HCT116 (cell line): ENCODE results near the gene GOLGA1. TPM values are rescaled to one million over a fixed set of nuclear protein-coding genes. Genes with fewer than 3 reads are reported as not detected.

Experiments used
- ATAC-seq: fragments of 200-7000 bp; cut with Tn5 transposase; 2 replicates; pipeline ENCODE4 v1.9.1; 2020; ENCODE audit warnings: mild to moderate bottlenecking, moderate library complexity
- BruUV-seq: library from RNA; stranded (reverse); fragments of 400-500 nt; replicated peaks from 2 replicates; lab custom pipeline; 2021; lab: Mats Ljungman, UMichigan
- CTCF ChIA-PET: fragments of 300-600 bp; sonication (Branson Sonifier 250); formaldehyde crosslinking; loops from one replicate; lab custom pipeline; 2021; ENCODE audit warnings: antibody characterized with exemption; lab: Charles Lee
- POLR2A ChIA-PET: fragments of 300-600, 350-600 bp; sonication (Branson Sonifier 250); formaldehyde crosslinking; loops from one replicate; lab custom pipeline; 2021; ENCODE audit warnings: antibody characterized with exemption; lab: Charles Lee
- RAD21 ChIA-PET, 2 experiments: fragments of 300-600 bp; sonication (Branson Sonifier 250); formaldehyde crosslinking; loops; one replicate each; lab custom pipeline; 2023; ENCODE audit warnings: low total read pairs in 2 of 2; ENCODE audit not compliant: uncharacterized antibody in 2 of 2, unreplicated experiment in 2 of 2, low non-redundant PET in 1 of 2; lab: Charles Lee
- DNase-seq: peaks from one replicate; pipeline ENCODE4 v3.0.0-alpha.2; 2010; ENCODE audit warnings: low read depth, low spot score
- H2AFZ ChIP-seq: fragments of 200-600 bp; shearing (Covaris generic), sonication (generic); 2 replicates; pipeline ENCODE4 v1.6.1; 2017; ENCODE audit warnings: low read depth, mixed run types, mixed read lengths, antibody characterized with exemption, low read length; ENCODE audit not compliant: poor library complexity, severe bottlenecking
- H3K27ac ChIP-seq: 2 replicates; pipeline ENCODE4 v1.5.1; 2012; ENCODE audit warnings: low read depth, low read length
- H3K27me3 ChIP-seq: fragments of 200-600 bp; sonication (generic); 2 replicates; pipeline ENCODE4 v1.6.1; 2016; ENCODE audit warnings: mixed run types, low read length, mixed read lengths; ENCODE audit not compliant: insufficient read depth
- H3K36me3 ChIP-seq, 2 experiments: fragments of 200-500 bp in 1 of 2; fragments of 200-600 bp in 1 of 2; sonication (Bioruptor generic) in 1 of 2; sonication (generic) in 1 of 2; 2 replicates each; pipeline versions ENCODE4 v1.5.1 to v1.6.1; 2014 to 2016; ENCODE audit warnings: low read length in 2 of 2, inconsistent platforms in 1 of 2, mixed read lengths in 1 of 2, mixed run types in 1 of 2; ENCODE audit not compliant: insufficient read depth in 2 of 2, control insufficient read depth in 1 of 2
- H3K4me1 ChIP-seq, 2 experiments: fragments of 200-600 bp in 1 of 2; sonication (generic) in 1 of 2; 2 replicates each; pipeline versions ENCODE4 v1.5.1 to v1.6.1; 2012 to 2017; ENCODE audit warnings: low read length in 2 of 2, inconsistent platforms in 1 of 2, mild to moderate bottlenecking in 1 of 2, mixed read lengths in 1 of 2, mixed run types in 1 of 2, moderate library complexity in 1 of 2; ENCODE audit not compliant: insufficient read depth in 2 of 2, control insufficient read depth in 1 of 2
- H3K4me2 ChIP-seq: fragments of 200-600 bp; sonication (generic); 2 replicates; pipeline ENCODE4 v1.6.1; 2017; ENCODE audit warnings: mixed run types, low read length, mixed read lengths
- H3K4me3 ChIP-seq, 2 experiments: fragments of 200-600 bp in 1 of 2; sonication (generic) in 1 of 2; replicated peaks in 1 of 2; 2 replicates each; pipeline ENCODE4 v1.5.1; 2011 to 2016; ENCODE audit warnings: low read length in 2 of 2, control low read depth in 1 of 2, low read depth in 1 of 2, mild to moderate bottlenecking in 1 of 2, mixed read lengths in 1 of 2, mixed run types in 1 of 2
- H3K79me2 ChIP-seq: fragments of 200-600 bp; sonication (generic); 2 replicates; pipeline ENCODE4 v1.6.1; 2017; ENCODE audit warnings: mild to moderate bottlenecking, mixed run types, low read length, moderate library complexity, mixed read lengths; ENCODE audit not compliant: insufficient read depth
- H3K9ac ChIP-seq: fragments of 200-600 bp; sonication (generic); 2 replicates; pipeline ENCODE4 v1.6.1; 2016; ENCODE audit warnings: low read length, mixed read lengths
- H3K9me2 ChIP-seq: fragments of 200-600 bp; sonication (generic), shearing (Covaris generic); 2 replicates; pipeline ENCODE4 v1.6.1; 2017; ENCODE audit warnings: mixed run types, mild to moderate bottlenecking, moderate library complexity; ENCODE audit not compliant: insufficient read depth
- H3K9me3 ChIP-seq, 2 experiments: fragments of 200-500 bp in 1 of 2; fragments of 200-600 bp in 1 of 2; sonication (Bioruptor generic) in 1 of 2; sonication (generic) in 1 of 2; 2 replicates each; pipeline ENCODE4 v1.6.1; 2014 to 2017; ENCODE audit warnings: low read length in 2 of 2, mixed read lengths in 2 of 2, inconsistent platforms in 1 of 2, low read depth in 1 of 2, mild to moderate bottlenecking in 1 of 2, mixed run types in 1 of 2, moderate library complexity in 1 of 2; ENCODE audit not compliant: control insufficient read depth in 1 of 2, insufficient read depth in 1 of 2
- H4K20me1 ChIP-seq: fragments of 200-600 bp; sonication (generic), shearing (Covaris generic); 2 replicates; pipeline ENCODE4 v1.6.1; 2017; ENCODE audit warnings: mixed run types, mild to moderate bottlenecking, moderate library complexity; ENCODE audit not compliant: insufficient read depth
- CEBPB ChIP-seq: IDR thresholded peaks from 2 replicates; pipeline ENCODE4 v1.6.1; 2012; ENCODE audit warnings: low read depth
- CTCF ChIP-seq, 3 experiments: fragments of 200-600 bp in 1 of 3; sonication (generic) in 1 of 3; IDR thresholded peaks in 2 of 3; conservative IDR thresholded peaks in 1 of 3; 2 replicates each; pipeline ENCODE4 v1.5.1; 2012 to 2017; ENCODE audit warnings: low read depth in 2 of 3, low read length in 2 of 3, antibody characterized with exemption in 1 of 3, borderline replicate concordance in 1 of 3, control low read depth in 1 of 3, mild to moderate bottlenecking in 1 of 3, mixed read lengths in 1 of 3, mixed run types in 1 of 3, moderate library complexity in 1 of 3; ENCODE audit not compliant: insufficient read depth in 1 of 3
- ELF1 ChIP-seq: IDR thresholded peaks from 2 replicates; pipeline ENCODE4 v1.6.1; 2012; ENCODE audit warnings: low read depth, borderline replicate concordance
- EZH2 ChIP-seq: fragments of 200-600 bp; sonication (generic); IDR thresholded peaks from 2 replicates; pipeline ENCODE4 v1.6.1; 2017; ENCODE audit warnings: antibody characterized with exemption, mixed run types
- FOSL1 ChIP-seq: IDR thresholded peaks from 2 replicates; pipeline ENCODE4 v1.6.1; 2012; ENCODE audit warnings: low read depth
- JUND ChIP-seq: IDR thresholded peaks from 2 replicates; pipeline ENCODE4 v1.6.1; 2012
- POLR2A ChIP-seq: IDR thresholded peaks from 2 replicates; pipeline ENCODE4 v1.7.0; 2011; ENCODE audit warnings: borderline replicate concordance; ENCODE audit not compliant: insufficient read depth, insufficient read length; ENCODE audit errors: extremely low read depth
- POLR2AphosphoS5 ChIP-seq: IDR thresholded peaks from 2 replicates; pipeline ENCODE4 v1.6.1; 2011; ENCODE audit warnings: mild to moderate bottlenecking, low read depth, low read length, moderate library complexity
- RAD21 ChIP-seq: IDR thresholded peaks from 2 replicates; pipeline ENCODE4 v1.6.1; 2012; ENCODE audit warnings: low read depth, mild to moderate bottlenecking
- SIN3A ChIP-seq: IDR thresholded peaks from 2 replicates; pipeline ENCODE4 v1.6.1; 2012; ENCODE audit warnings: low read depth
- SP1 ChIP-seq: IDR thresholded peaks from 2 replicates; pipeline ENCODE4 v1.6.1; 2012; ENCODE audit warnings: low read depth
- TCF7L2 ChIP-seq: IDR thresholded peaks from 2 replicates; pipeline ENCODE4 v1.7.0; 2011; ENCODE audit warnings: borderline replicate concordance, inconsistent platforms; ENCODE audit not compliant: insufficient read depth, insufficient read length; ENCODE audit errors: extremely low read depth
- YY1 ChIP-seq: IDR thresholded peaks from 2 replicates; pipeline ENCODE4 v1.6.1; 2011; ENCODE audit warnings: low read length, low read depth, moderate library complexity, mild to moderate bottlenecking; ENCODE audit not compliant: insufficient replicate concordance; ENCODE audit errors: extremely low read depth
- ZBTB33 ChIP-seq: IDR thresholded peaks from 2 replicates; pipeline ENCODE4 v1.6.1; 2011; ENCODE audit warnings: mild to moderate bottlenecking, low read length, moderate library complexity; ENCODE audit not compliant: insufficient replicate concordance; ENCODE audit errors: extremely low read depth
- ZNF274 ChIP-seq: fragments of 200-500 bp; sonication (Bioruptor generic); IDR thresholded peaks from 2 replicates; pipeline ENCODE4 v1.6.1; 2014; ENCODE audit warnings: mild to moderate bottlenecking, low read depth, low read length, inconsistent platforms
- intact Hi-C: fragments of 100-400 bp; cut with micrococcal nuclease; formaldehyde crosslinking; loops from 2 replicates; pipeline ENCODE4 v1.10.0; 2022
- total RNA-seq: library from RNA; stranded (reverse); gene quantifications from one replicate; pipeline ENCODE4 v1.2.1, GENCODE V29; 2021; ENCODE audit not compliant: unreplicated experiment

Gene GOLGA1
- total RNA-seq, 1 experiment from 2014 or later: 13.1 TPM

GRCh38 chr9:124880501-124880900, 60.4 kb downstream of the GOLGA1 start:
- Histone ChIP-seq H3K9ac (no peak overlapping the region), H3K9me2 (no peaks in the 10 kb centered on the region), H3K27me3 (no peaks in the 10 kb centered on the region), H3K4me3 (no peak overlapping the region), H3K9me3 (no peaks in the 10 kb centered on the region), H2AFZ (no peak overlapping the region), H3K79me2 (peaks cover 11% of the 10 kb centered on the region; the same call in 1 of the 2 replicates), H3K4me1 (no peaks in the 10 kb centered on the region), H4K20me1 (peaks cover 12% of the 10 kb centered on the region), H3K27ac (no peak overlapping the region), H3K4me2 (no peak overlapping the region), H3K36me3 (peaks cover 14 to 26% of the 10 kb centered on the region in 2 experiments; a peak in 3 of 4 replicates)
- ChIA-PET RAD21 (no interaction called here), CTCF (no interaction called here), POLR2A (no interaction called here)
- no peak for ATAC-seq
- BruUV-seq: no TSS peak
- TF ChIP-seq RAD21 (no peak), ZNF274 (no peak), JUND (no peak), YY1 (no peak), CEBPB (no peak), FOSL1 (no peak), SP1 (no peak), CTCF (IDR thresholded peaks at IDR 0.05 in 2 of 3, conservative IDR thresholded peaks at IDR 0.05 in 1 of 3; ENCODE audit: borderline replicate concordance in 1 of 3, insufficient read depth in 1 of 3, low read depth in 2 of 3, low read length in 2 of 3) (no peak), POLR2AphosphoS5 (no peak), ZBTB33 (no peak), TCF7L2 (no peak), EZH2 (no peak), POLR2A (no peak), ELF1 (no peak), SIN3A (no peak)
- no peak for DNase-seq
- intact Hi-C loops: no loop called here
